Ramos (cell line): ENCODE results near the gene MROH2A.

Source experiments
- in situ Hi-C: fragments of 300-500 bp; cut with MboI; formaldehyde crosslinking; loops from one replicate; pipeline ENCODE4 v1.14.3; 2022; ENCODE audit warnings: low sequenced_read_pairs; ENCODE audit not compliant: unreplicated experiment

MROH2A gene

GRCh38 chr2:233817995-233818638, 40.0 kb downstream of the MROH2A start:
- in situ Hi-C loops, result no loop called here

- in situ Hi-C loops, result no loop called here
These were observed 40.8 kb downstream of the MROH2A start for GRCh38 chr2:233818639-233819621.

GRCh38 chr2:233819884-233820773, 42.0 kb downstream of the MROH2A start:
- in situ Hi-C loops, result no loop called here

GRCh38 chr2:233820774-233821105, 42.6 kb downstream of the MROH2A start:
- in situ Hi-C loops, result no loop called here

- in situ Hi-C loops, result no loop called here
These were observed 43.1 kb downstream of the MROH2A start for GRCh38 chr2:233821196-233821595.

GRCh38 chr2:233821709-233822100, 43.6 kb downstream of the MROH2A start:
- in situ Hi-C loops, result no loop called here

GRCh38 chr2:233822101-233822771, 44.1 kb downstream of the MROH2A start:
- in situ Hi-C loops, result no loop called here

GRCh38 chr2:233822781-233823730, 44.9 kb downstream of the MROH2A start:
- in situ Hi-C loops, result no loop called here

GRCh38 chr2:233823731-233824121, 45.6 kb downstream of the MROH2A start:
- in situ Hi-C loops, result no loop called here

GRCh38 chr2:233824373-233824772, 46.2 kb downstream of the MROH2A start:
- in situ Hi-C loops, result no loop called here

GRCh38 chr2:233828546-233829192, 50.5 kb downstream of the MROH2A start:
- in situ Hi-C loops, result no loop called here

- in situ Hi-C loops, result no loop called here
These were observed 51.3 kb downstream of the MROH2A start for GRCh38 chr2:233829193-233830110.

GRCh38 chr2:233830111-233830802, 52.1 kb downstream of the MROH2A start:
- in situ Hi-C loops, result no loop called here

- in situ Hi-C loops, result no loop called here
These were observed 53.0 kb downstream of the MROH2A start for GRCh38 chr2:233831011-233831721.

GRCh38 chr2:233831861-233832260, 53.7 kb downstream of the MROH2A start:
- in situ Hi-C loops, result no loop called here

- in situ Hi-C loops, result no loop called here
These were observed 54.3 kb downstream of the MROH2A start for GRCh38 chr2:233832414-233832813.
